NCI-H1694 treated with DMSO at 0.1 percent for 48 hours (cell line): ENCODE data around the gene STAC3.

ENCODE experiments used
- DNase-seq: peaks from one replicate; lab custom pipeline; 2025; lab: John Stamatoyannopoulos, UW

Gene STAC3

DNA sequence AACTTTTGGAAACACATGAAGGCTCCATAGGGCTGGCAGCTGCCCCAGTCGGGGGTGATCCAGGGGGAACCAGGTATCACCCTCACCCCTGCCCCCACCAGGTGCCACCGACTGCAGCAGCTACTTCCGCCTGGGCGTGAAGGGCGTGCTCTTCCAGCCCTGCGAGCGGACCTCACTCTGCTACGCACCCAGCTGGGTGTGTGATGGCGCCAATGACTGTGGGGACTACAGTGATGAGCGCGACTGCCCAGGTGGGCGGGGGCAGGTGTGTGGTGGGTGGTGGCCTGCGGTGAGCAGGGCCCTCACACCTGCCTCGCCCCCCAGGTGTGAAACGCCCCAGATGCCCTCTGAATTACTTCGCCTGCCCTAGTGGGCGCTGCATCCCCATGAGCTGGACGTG is 56.7 kb downstream of the STAC3 start:
- no peak for DNase-seq

DNA sequence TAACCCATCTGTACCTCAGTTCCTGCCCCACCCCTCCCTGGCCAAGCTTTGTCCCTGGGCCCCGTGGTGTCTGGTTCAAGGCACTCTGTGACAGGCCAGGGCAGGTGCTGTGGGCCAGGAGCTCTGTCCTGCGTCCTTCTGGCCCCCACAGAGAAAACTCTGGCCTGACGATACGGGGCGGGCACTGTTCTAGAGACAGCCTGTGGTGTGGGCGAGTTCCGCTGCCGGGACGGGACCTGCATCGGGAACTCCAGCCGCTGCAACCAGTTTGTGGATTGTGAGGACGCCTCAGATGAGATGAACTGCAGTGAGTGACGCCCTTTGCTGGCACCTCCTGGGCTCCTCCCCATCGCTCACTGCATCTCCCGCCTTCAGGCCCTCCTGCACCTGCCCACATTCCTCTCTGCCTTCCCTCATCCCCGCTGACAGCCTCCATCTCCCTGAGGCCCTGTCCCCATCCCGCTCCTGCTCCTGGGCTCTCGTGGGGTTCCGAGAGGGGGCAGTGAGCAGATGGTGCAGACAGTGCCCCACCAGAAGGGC is 57.2 kb downstream of the STAC3 start:
- DNase-seq, result no peak
